CMK (cell line): ENCODE data around the gene CENPS.
A peak's percentile ranks its signal among the peaks of the same experiment; 100 is the strongest.
"Not testable (repeated sequence)": the region's sequence is repeated elsewhere in the genome, so short reads cannot be mapped to it uniquely, and the experiment has no call there.

Experiments
- DNase-seq: peaks from one replicate; pipeline ENCODE4 v3.0.0-alpha.2; 2010; ENCODE audit warnings: low read depth

Gene CENPS

GRCh38 chr1:10451287-10451686 lies 21.1 kb downstream of the CENPS start:
- no peak for DNase-seq

- no peak for DNase-seq
Measured at GRCh38 chr1:10456048-10456447, 25.8 kb downstream of the CENPS start.

GRCh38 chr1:10456661-10457060 lies 26.4 kb downstream of the CENPS start:
- no peak for DNase-seq

- DNase-seq: not testable (repeated sequence)
Measured at GRCh38 chr1:10457462-10457861, 27.2 kb downstream of the CENPS start.

- no peak for DNase-seq
Measured at GRCh38 chr1:10457875-10458274, 27.6 kb downstream of the CENPS start.

GRCh38 chr1:10459184-10459583 lies 29.0 kb downstream of the CENPS start:
- no peak for DNase-seq

- no peak for DNase-seq
Measured at GRCh38 chr1:10467078-10467477, 36.8 kb downstream of the CENPS start.

GRCh38 chr1:10470043-10470442 lies 39.8 kb downstream of the CENPS start:
- no peak for DNase-seq

GRCh38 chr1:10471411-10472219 lies 41.4 kb downstream of the CENPS start:
- no peak for DNase-seq

GRCh38 chr1:10472220-10473144 lies 42.2 kb downstream of the CENPS start, which contains the start of gene DFFA:
TSS of gene DFFA (minus strand) at chr1:10472529. CDS start at chr1:10472458, 71 bp downstream.
- peak; percentile 98 for DNase-seq

- DNase-seq: no peak
Measured at GRCh38 chr1:10473145-10473765, 43.0 kb downstream of the CENPS start.

- DNase-seq: not testable (repeated sequence)
Measured at GRCh38 chr1:10474309-10474612, 44.0 kb downstream of the CENPS start.

- peak; percentile 86 for DNase-seq
Measured at GRCh38 chr1:10474613-10475507, 44.6 kb downstream of the CENPS start, which contains the start of gene PEX14. TSS of gene PEX14 (plus strand) at chr1:10474950. CDS start at chr1:10474967, 17 bp downstream.

- DNase-seq: no peak
Measured at GRCh38 chr1:10475510-10475909, 45.3 kb downstream of the CENPS start.

GRCh38 chr1:10479296-10479695 lies 49.1 kb downstream of the CENPS start:
- no peak for DNase-seq

GRCh38 chr1:10480614-10481013 lies 50.4 kb downstream of the CENPS start:
- no peak for DNase-seq

- no peak for DNase-seq
Measured at GRCh38 chr1:10484521-10484920, 54.3 kb downstream of the CENPS start.

- no peak for DNase-seq
Measured at GRCh38 chr1:10489291-10490055, 59.2 kb downstream of the CENPS start.

- no peak for DNase-seq
Measured at GRCh38 chr1:10490286-10490970, 60.2 kb downstream of the CENPS start.
